ENCODE data around the gene RND1.
"Not testable (repeated sequence)": the region's sequence is repeated elsewhere in the genome, so short reads cannot be mapped to it uniquely, and the experiment has no call there.

The RND1 gene

GRCh38 chr12:48865281-48866051 is at the start of gene RND1:
Gene RND1, minus strand, starts transcription at chr12:48865870. Its CDS starts 103 bp downstream, at chr12:48865767.
- Mint-ChIP-seq H3K27ac (peak within 1 kb of the TSS; percentile 72), H3K9me3 (no peaks in the 10 kb centered on the region), H3K36me3 (ENCODE audit: low read depth) (no peaks in the 10 kb centered on the region), H3K4me3 (peak within 1 kb of the TSS; percentile 86), H3K4me1 (ENCODE audit: low read depth) (peaks cover 24% of the 10 kb centered on the region), H3K27me3 (peaks cover 26% of the 10 kb centered on the region)

- Mint-ChIP-seq H3K4me3 (no peak overlapping the region), H3K27me3 (no peaks in the 10 kb centered on the region), H3K9me3 (no peaks in the 10 kb centered on the region), H3K27ac (no peak overlapping the region), H3K36me3 (ENCODE audit: low read depth) (no peaks in the 10 kb centered on the region), H3K4me1 (ENCODE audit: low read depth) (no peaks in the 10 kb centered on the region)
These were observed 44.5 kb upstream of the RND1 start for GRCh38 chr12:48910196-48910595.

- not testable (repeated sequence) for H3K9me3 Mint-ChIP-seq; H3K4me1 Mint-ChIP-seq (ENCODE audit: low read depth); H3K27ac Mint-ChIP-seq; H3K4me3 Mint-ChIP-seq; H3K36me3 Mint-ChIP-seq (ENCODE audit: low read depth); H3K27me3 Mint-ChIP-seq
These were observed 44.0 kb upstream of the RND1 start for GRCh38 chr12:48909698-48910097.

GRCh38 chr12:48907245-48907644 is 41.6 kb upstream of the RND1 start:
- Mint-ChIP-seq H3K36me3 (ENCODE audit: low read depth) (no peaks in the 10 kb centered on the region), H3K27me3 (no peaks in the 10 kb centered on the region), H3K4me1 (ENCODE audit: low read depth) (peaks cover 6% of the 10 kb centered on the region), H3K27ac (no peak overlapping the region), H3K9me3 (no peaks in the 10 kb centered on the region), H3K4me3 (no peak overlapping the region)

- no peak overlapping the region for H3K27ac Mint-ChIP-seq
- H3K4me1 Mint-ChIP-seq (ENCODE audit: low read depth), result peaks cover 6% of the 10 kb centered on the region
- H3K27me3 Mint-ChIP-seq, result no peaks in the 10 kb centered on the region
- no peaks in the 10 kb centered on the region for H3K9me3 Mint-ChIP-seq
- H3K36me3 Mint-ChIP-seq (ENCODE audit: low read depth), result no peaks in the 10 kb centered on the region
- peak overlapping the region; percentile 59 for H3K4me3 Mint-ChIP-seq
These were observed 38.3 kb upstream of the RND1 start for GRCh38 chr12:48903982-48904411.

GRCh38 chr12:48903363-48903981 is 37.8 kb upstream of the RND1 start:
- Mint-ChIP-seq H3K36me3 (ENCODE audit: low read depth) (no peaks in the 10 kb centered on the region), H3K9me3 (no peaks in the 10 kb centered on the region), H3K4me1 (ENCODE audit: low read depth) (peaks cover 6% of the 10 kb centered on the region), H3K4me3 (peak overlapping the region; percentile 54), H3K27me3 (peaks cover 3% of the 10 kb centered on the region), H3K27ac (no peak overlapping the region)

GRCh38 chr12:48901278-48901677 is 35.6 kb upstream of the RND1 start:
- Mint-ChIP-seq H3K9me3 (no peaks in the 10 kb centered on the region), H3K4me3 (no peak overlapping the region), H3K4me1 (ENCODE audit: low read depth) (peaks cover 6% of the 10 kb centered on the region), H3K36me3 (ENCODE audit: low read depth) (no peaks in the 10 kb centered on the region), H3K27me3 (peaks cover 7% of the 10 kb centered on the region), H3K27ac (no peak overlapping the region)

GRCh38 chr12:48899651-48900050 is 34.0 kb upstream of the RND1 start:
- H3K36me3 Mint-ChIP-seq (ENCODE audit: low read depth), result no peaks in the 10 kb centered on the region
- no peak overlapping the region for H3K4me3 Mint-ChIP-seq
- peaks cover 6% of the 10 kb centered on the region for H3K4me1 Mint-ChIP-seq (ENCODE audit: low read depth)
- peaks cover 7% of the 10 kb centered on the region for H3K27me3 Mint-ChIP-seq
- no peak overlapping the region for H3K27ac Mint-ChIP-seq
- no peaks in the 10 kb centered on the region for H3K9me3 Mint-ChIP-seq

- no peaks in the 10 kb centered on the region for H3K36me3 Mint-ChIP-seq (ENCODE audit: low read depth)
- H3K27ac Mint-ChIP-seq, result no peak overlapping the region
- H3K27me3 Mint-ChIP-seq, result peaks cover 25% of the 10 kb centered on the region
- H3K4me3 Mint-ChIP-seq, result no peak overlapping the region
- peaks cover 3% of the 10 kb centered on the region for H3K4me1 Mint-ChIP-seq (ENCODE audit: low read depth)
- H3K9me3 Mint-ChIP-seq, result no peaks in the 10 kb centered on the region
These were observed 28.6 kb upstream of the RND1 start for GRCh38 chr12:48894271-48894670.

- H3K36me3 Mint-ChIP-seq (ENCODE audit: low read depth), result no peaks in the 10 kb centered on the region
- H3K4me1 Mint-ChIP-seq (ENCODE audit: low read depth), result peaks cover 3% of the 10 kb centered on the region
- no peak overlapping the region for H3K4me3 Mint-ChIP-seq
- H3K27ac Mint-ChIP-seq, result no peak overlapping the region
- H3K9me3 Mint-ChIP-seq, result no peaks in the 10 kb centered on the region
- H3K27me3 Mint-ChIP-seq, result peaks cover 18% of the 10 kb centered on the region
These were observed 25.2 kb upstream of the RND1 start for GRCh38 chr12:48890657-48891418.

- Mint-ChIP-seq H3K36me3 (ENCODE audit: low read depth) (no peaks in the 10 kb centered on the region), H3K4me1 (ENCODE audit: low read depth) (peaks cover 3% of the 10 kb centered on the region), H3K27me3 (peaks cover 18% of the 10 kb centered on the region), H3K4me3 (no peak overlapping the region), H3K27ac (no peak overlapping the region), H3K9me3 (no peaks in the 10 kb centered on the region)
These were observed 24.0 kb upstream of the RND1 start for GRCh38 chr12:48889679-48890078.

- H3K9me3 Mint-ChIP-seq, result no peaks in the 10 kb centered on the region
- H3K4me1 Mint-ChIP-seq (ENCODE audit: low read depth), result peaks cover 8% of the 10 kb centered on the region
- H3K27me3 Mint-ChIP-seq, result peaks cover 28% of the 10 kb centered on the region
- no peak overlapping the region for H3K4me3 Mint-ChIP-seq
- no peaks in the 10 kb centered on the region for H3K36me3 Mint-ChIP-seq (ENCODE audit: low read depth)
- H3K27ac Mint-ChIP-seq, result no peak overlapping the region
These were observed 17.9 kb upstream of the RND1 start for GRCh38 chr12:48883305-48884161.

GRCh38 chr12:48882972-48883304 is 17.3 kb upstream of the RND1 start:
- peaks cover 28% of the 10 kb centered on the region for H3K27me3 Mint-ChIP-seq
- H3K4me3 Mint-ChIP-seq, result no peak overlapping the region
- H3K27ac Mint-ChIP-seq, result no peak overlapping the region
- H3K36me3 Mint-ChIP-seq (ENCODE audit: low read depth), result no peaks in the 10 kb centered on the region
- H3K4me1 Mint-ChIP-seq (ENCODE audit: low read depth), result peaks cover 8% of the 10 kb centered on the region
- H3K9me3 Mint-ChIP-seq, result no peaks in the 10 kb centered on the region

GRCh38 chr12:48882315-48882687 is 16.6 kb upstream of the RND1 start:
- H3K4me3 Mint-ChIP-seq, result no peak overlapping the region
- peaks cover 8% of the 10 kb centered on the region for H3K4me1 Mint-ChIP-seq (ENCODE audit: low read depth)

More at GRCh38 chr12:48882315-48882687, 16.6 kb upstream of the RND1 start:
- Mint-ChIP-seq H3K27me3 (peaks cover 28% of the 10 kb centered on the region), H3K27ac (no peak overlapping the region), H3K36me3 (ENCODE audit: low read depth) (no peaks in the 10 kb centered on the region), H3K9me3 (no peaks in the 10 kb centered on the region)
